ENCODE measurements around the gene THADA. TPM values are rescaled to one million over a fixed set of nuclear protein-coding genes. Genes with fewer than 3 reads are reported as not detected.
"Not testable (repeated sequence)": the region's sequence is repeated elsewhere in the genome, so short reads cannot be mapped to it uniquely, and the experiment has no call there.

The THADA gene
- total and polyA plus RNA-seq, 8 donors = 9.4 to 25.1 (median 18.2) TPM

- no peaks in the 10 kb centered on the region for H3K36me3 ChIP-seq
- H3K4me3 ChIP-seq = no peak overlapping the region
- FAIRE-seq = peak; percentile 5
- WGBS, 2 donors = 46 to 60% methylated on average over 4 of the region's 4 CpGs
- ATAC-seq = peak; percentile 79 to 93 (median 84)
- no peaks in the 10 kb centered on the region for H3K9me3 ChIP-seq
- no peak for TF ChIP-seq CTCF (IDR thresholded peaks at IDR 0.05)
- peak overlapping the region in 2 of 4 donors; percentile 30 to 46 for H3K27ac ChIP-seq
- H3K4me1 ChIP-seq = peaks cover 6 to 27% (median 16%) of the 10 kb centered on the region in 3 donors
- DNase-seq = peak in 4 of 6 donors; percentile 25 to 79 (median 39)
- intact Hi-C loops (cut with DNase I) = no loop called here
- no peaks in the 10 kb centered on the region for H3K27me3 ChIP-seq
These were observed 55.6 kb downstream of the THADA start for GRCh38 chr2:43540021-43540779.

GRCh38 chr2:43539436-43539835 lies 56.4 kb downstream of the THADA start:
- FAIRE-seq = no peak
- DNase-seq = no peak
- intact Hi-C loops (cut with DNase I) = no loop called here
- Histone ChIP-seq H3K9me3 (no peaks in the 10 kb centered on the region), H3K4me3 (no peak overlapping the region), H3K27ac (peak overlapping the region in 1 of 4 donors; percentile 46), H3K4me1 (peaks cover 6 to 27% (median 16%) of the 10 kb centered on the region in 3 donors), H3K27me3 (no peaks in the 10 kb centered on the region), H3K36me3 (no peaks in the 10 kb centered on the region)
- no peak for ATAC-seq
- WGBS, 2 donors = 94 to 96% methylated on average over 5 of the region's 5 CpGs
- TF ChIP-seq CTCF (IDR thresholded peaks at IDR 0.05) = no peak

DNA sequence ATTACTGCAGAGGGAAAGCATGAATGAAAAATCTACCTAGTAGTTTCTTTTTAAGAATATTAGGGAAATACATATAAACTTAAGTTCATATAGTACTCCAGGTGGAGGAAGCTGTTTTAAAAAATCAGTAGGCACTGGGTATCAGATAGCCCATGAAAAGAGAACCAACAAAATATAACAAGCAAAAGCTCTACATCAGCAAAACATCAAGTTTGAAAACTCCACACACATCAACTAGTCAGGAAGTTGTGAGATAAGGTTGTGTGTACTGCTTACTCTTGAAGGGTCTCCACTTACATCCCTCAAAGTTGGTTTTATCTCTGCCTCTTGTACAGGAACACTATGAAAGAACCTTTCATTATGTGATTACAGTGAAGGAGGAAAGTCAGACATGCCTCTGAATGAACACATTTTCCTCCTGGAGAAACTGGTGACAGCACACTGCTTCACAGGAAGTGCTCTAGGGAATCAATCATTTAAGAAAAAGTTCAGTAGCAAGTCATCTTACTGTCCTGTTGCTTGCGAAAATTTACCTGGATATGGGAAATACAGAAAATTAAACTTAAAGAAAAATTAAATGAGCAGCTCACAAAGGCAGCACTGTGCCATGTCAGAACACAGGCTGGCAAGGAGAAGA lies 57.7 kb downstream of the THADA start:
- H3K4me1 ChIP-seq = peaks cover 6 to 27% (median 16%) of the 10 kb centered on the region in 3 donors
- WGBS, 2 donors = 84 to 94% methylated on average over 1 of the region's 1 CpG
- H3K4me3 ChIP-seq = no peak overlapping the region
- H3K27me3 ChIP-seq = no peaks in the 10 kb centered on the region
- no peaks in the 10 kb centered on the region for H3K36me3 ChIP-seq
- DNase-seq (no peak), FAIRE-seq (no peak), ATAC-seq (no peak)
- no peak overlapping the region for H3K27ac ChIP-seq
- H3K9me3 ChIP-seq = no peaks in the 10 kb centered on the region
- intact Hi-C loops (cut with DNase I) = no loop called here
- TF ChIP-seq CTCF (IDR thresholded peaks at IDR 0.05) = no peak

- WGBS, 2 donors = 45 to 48% methylated on average over 2 of the region's 2 CpGs
- Histone ChIP-seq H3K27me3 (no peaks in the 10 kb centered on the region), H3K9me3 (no peaks in the 10 kb centered on the region), H3K4me1 (peaks cover 6 to 27% (median 16%) of the 10 kb centered on the region in 3 donors), H3K27ac (no peak overlapping the region), H3K4me3 (no peak overlapping the region), H3K36me3 (no peaks in the 10 kb centered on the region)
- no peak for FAIRE-seq
- peak in 3 of 4 donors; percentile 56 to 65 (median 63) for ATAC-seq
- intact Hi-C loops (cut with DNase I) = no loop called here
- TF ChIP-seq CTCF (IDR thresholded peaks at IDR 0.05) = no peak
- no peak for DNase-seq
These were observed 58.7 kb downstream of the THADA start for GRCh38 chr2:43537137-43537536.

DNA sequence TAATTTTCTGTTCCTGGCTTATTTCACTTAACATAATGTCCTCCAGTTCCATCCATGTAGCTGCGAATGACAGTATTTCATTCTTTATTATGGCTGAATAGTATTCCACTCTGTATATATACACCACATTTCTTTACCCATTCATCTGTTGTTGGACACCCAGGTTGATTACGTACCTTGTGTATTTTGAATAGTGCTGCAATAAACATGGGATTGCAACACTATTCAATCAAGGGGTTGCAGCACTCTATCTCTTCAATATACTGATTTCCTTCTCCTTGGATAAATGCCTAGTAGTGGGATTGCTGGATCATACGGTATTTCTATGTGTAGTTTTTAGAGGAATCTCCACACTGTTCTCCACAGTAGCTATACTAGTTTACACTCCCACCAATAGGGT lies 61.3 kb downstream of the THADA start:
- Histone ChIP-seq H3K27me3 (no peaks in the 10 kb centered on the region), H3K4me1 (peaks cover 0 to 19% (median 8%) of the 10 kb centered on the region in 3 donors), H3K27ac (no peak overlapping the region), H3K36me3 (no peaks in the 10 kb centered on the region), H3K9me3 (no peaks in the 10 kb centered on the region), H3K4me3 (no peak overlapping the region)
- 98% methylated on average over 3 of the region's 3 CpGs for WGBS, 2 donors
- no peak for FAIRE-seq
- intact Hi-C loops (cut with DNase I) = no loop called here
- DNase-seq = no peak
- ATAC-seq = no peak
- TF ChIP-seq CTCF (IDR thresholded peaks at IDR 0.05) = no peak

- WGBS, 2 donors = 98% methylated on average over 3 of the region's 3 CpGs
- H3K36me3 ChIP-seq; H3K27me3 ChIP-seq; FAIRE-seq; H3K9me3 ChIP-seq; intact Hi-C loops (cut with DNase I); DNase-seq; H3K27ac ChIP-seq; ATAC-seq; H3K4me3 ChIP-seq: not testable (repeated sequence)
- peaks cover 0 to 10% (median 4%) of the 10 kb centered on the region in 3 donors for H3K4me1 ChIP-seq
These were observed 63.3 kb downstream of the THADA start for GRCh38 chr2:43532572-43532971.

All from pancreas (tissue), 10 donors.